OCI-LY1 (cell line): Measurements from ENCODE around the gene WNK2.
"Not testable (repeated sequence)": the region's sequence is repeated elsewhere in the genome, so short reads cannot be mapped to it uniquely, and the experiment has no call there.

Experiments
- H2AFZ ChIP-seq: fragments of 200-600 bp; sonication (generic), shearing (Covaris generic); 2 replicates; pipeline ENCODE4 v1.6.0; 2014; ENCODE audit warnings: antibody characterized with exemption, mild to moderate bottlenecking, low read length
- H3F3A ChIP-seq: fragments of 200-600 bp; sonication (generic), shearing (Covaris generic); 2 replicates; pipeline ENCODE4 v1.6.0; 2014; ENCODE audit warnings: mild to moderate bottlenecking, antibody characterized with exemption, low read length, moderate library complexity; ENCODE audit not compliant: insufficient read depth
- H3K27ac ChIP-seq: fragments of 200-600 bp; sonication (generic); 2 replicates; pipeline ENCODE4 v1.5.1; 2014; ENCODE audit warnings: low read length, mixed run types, mild to moderate bottlenecking, low read depth; ENCODE audit not compliant: poor library complexity, severe bottlenecking
- H3K27me3 ChIP-seq: fragments of 200-600 bp; sonication (generic); 2 replicates; pipeline ENCODE4 v1.6.0; 2014; ENCODE audit warnings: antibody characterized with exemption, mild to moderate bottlenecking, low read length, moderate library complexity; ENCODE audit not compliant: insufficient read depth
- H3K36me3 ChIP-seq: fragments of 200-600 bp; sonication (generic); 2 replicates; pipeline ENCODE4 v1.6.1; 2014; ENCODE audit warnings: mild to moderate bottlenecking, antibody characterized with exemption, low read length, moderate library complexity, mixed read lengths; ENCODE audit not compliant: insufficient read depth
- H3K4me1 ChIP-seq: fragments of 200-600 bp; sonication (generic); 2 replicates; pipeline ENCODE4 v1.5.1; 2014; ENCODE audit warnings: mild to moderate bottlenecking, low read length, moderate library complexity; ENCODE audit not compliant: insufficient read depth, severe bottlenecking
- H3K4me2 ChIP-seq: fragments of 200-600 bp; sonication (generic), shearing (Covaris generic); 2 replicates; pipeline ENCODE4 v1.6.1; 2014; ENCODE audit warnings: low read length
- H3K4me3 ChIP-seq: fragments of 200-600 bp; sonication (generic); 2 replicates; pipeline ENCODE4 v1.5.1; 2014; ENCODE audit warnings: low read length, low read depth, mild to moderate bottlenecking, mixed read lengths; ENCODE audit not compliant: poor library complexity, severe bottlenecking
- H3K79me2 ChIP-seq: fragments of 200-600 bp; shearing (Covaris generic); 2 replicates; pipeline ENCODE4 v1.6.1; 2016; ENCODE audit warnings: mixed run types, low read length, mixed read lengths; ENCODE audit not compliant: insufficient read depth
- H3K9ac ChIP-seq: fragments of 200-600 bp; sonication (generic), shearing (Covaris generic); 2 replicates; pipeline ENCODE4 v1.6.1; 2014; ENCODE audit warnings: mild to moderate bottlenecking, low read length, mixed read lengths
- H3K9me2 ChIP-seq: fragments of 200-600 bp; sonication (generic), shearing (Covaris generic); 2 replicates; pipeline ENCODE4 v1.6.1; 2014; ENCODE audit warnings: low read depth, mild to moderate bottlenecking, low read length, mixed read lengths
- H3K9me3 ChIP-seq: fragments of 200-600 bp; shearing (Covaris generic); 2 replicates; pipeline ENCODE4 v1.6.1; 2014; ENCODE audit warnings: low read length, mixed read lengths
- H4K20me1 ChIP-seq: fragments of 200-600 bp; sonication (generic), shearing (Covaris generic); 2 replicates; pipeline ENCODE4 v1.6.0; 2016; ENCODE audit warnings: mild to moderate bottlenecking, low read length; ENCODE audit not compliant: insufficient read depth
- CTCF ChIP-seq: fragments of 200-600 bp; sonication (generic), shearing (Covaris generic); IDR thresholded peaks from 2 replicates; pipeline ENCODE4 v1.5.1; 2017; ENCODE audit warnings: mild to moderate bottlenecking, antibody characterized with exemption, low read length, moderate library complexity, mixed read lengths
- EZH2 ChIP-seq: fragments of 200-600 bp; sonication (generic), shearing (Covaris generic); IDR thresholded peaks from 2 replicates; pipeline ENCODE4 v1.8.0; 2017; ENCODE audit warnings: borderline replicate concordance, mixed run types, mild to moderate bottlenecking, antibody characterized with exemption, low read length, moderate library complexity, mixed read lengths

WNK2 gene

GRCh38 chr9:93320591-93321219, 136.8 kb downstream of the WNK2 start:
- H3F3A ChIP-seq = no peaks in the 10 kb centered on the region
- H3K4me1 ChIP-seq = peaks cover 44% of the 10 kb centered on the region
- peaks cover 14% of the 10 kb centered on the region; the same call in 1 of the 2 replicates for H3K36me3 ChIP-seq
- H3K27ac ChIP-seq = no peak overlapping the region
- H3K79me2 ChIP-seq = no peaks in the 10 kb centered on the region
- no peak overlapping the region for H2AFZ ChIP-seq
- H3K9ac ChIP-seq = no peak overlapping the region
- no peaks in the 10 kb centered on the region for H3K9me3 ChIP-seq
- no peak overlapping the region for H3K4me2 ChIP-seq
- H3K4me3 ChIP-seq = no peak overlapping the region
- H3K27me3 ChIP-seq = no peaks in the 10 kb centered on the region
- TF ChIP-seq CTCF = no peak
- no peak for TF ChIP-seq EZH2
- no peaks in the 10 kb centered on the region for H4K20me1 ChIP-seq
- no peaks in the 10 kb centered on the region for H3K9me2 ChIP-seq

- Histone ChIP-seq H3K27me3 (no peaks in the 10 kb centered on the region), H3K4me1 (peaks cover 45% of the 10 kb centered on the region), H3K9ac (no peak overlapping the region; the same call in 1 of the 2 replicates), H3F3A (no peaks in the 10 kb centered on the region), H3K9me3 (no peaks in the 10 kb centered on the region), H3K27ac (no peak overlapping the region), H3K79me2 (no peaks in the 10 kb centered on the region), H2AFZ (no peak overlapping the region), H4K20me1 (no peaks in the 10 kb centered on the region), H3K4me2 (no peak overlapping the region; the same call in 1 of the 2 replicates), H3K4me3 (no peak overlapping the region), H3K9me2 (no peaks in the 10 kb centered on the region), H3K36me3 (peaks cover 14% of the 10 kb centered on the region; the same call in 1 of the 2 replicates)
- TF ChIP-seq EZH2 = no peak
- no peak for TF ChIP-seq CTCF
Measured at GRCh38 chr9:93321220-93321610, 137.3 kb downstream of the WNK2 start.

- not testable (repeated sequence) for H4K20me1 ChIP-seq, H3K27ac ChIP-seq, H3F3A ChIP-seq, H2AFZ ChIP-seq, H3K9me3 ChIP-seq, H3K9ac ChIP-seq, H3K4me3 ChIP-seq, H3K9me2 ChIP-seq, H3K27me3 ChIP-seq, H3K79me2 ChIP-seq, H3K4me2 ChIP-seq, H3K36me3 ChIP-seq
- peaks cover 45% of the 10 kb centered on the region for H3K4me1 ChIP-seq
Measured at GRCh38 chr9:93323446-93323954, 139.6 kb downstream of the WNK2 start.
